HG03159 (cell line): ENCODE measurements around the gene TTC28.
"Not testable (repeated sequence)": the region's sequence is repeated elsewhere in the genome, so short reads cannot be mapped to it uniquely, and the experiment has no call there.

Source experiments
- ATAC-seq: cut with Tn5 transposase; IDR thresholded peaks from one replicate; pipeline ENCODE4 v1.9.1; 2021; ENCODE audit warnings: mild to moderate bottlenecking, moderate library complexity; ENCODE audit not compliant: unreplicated experiment

Gene TTC28

DNA sequence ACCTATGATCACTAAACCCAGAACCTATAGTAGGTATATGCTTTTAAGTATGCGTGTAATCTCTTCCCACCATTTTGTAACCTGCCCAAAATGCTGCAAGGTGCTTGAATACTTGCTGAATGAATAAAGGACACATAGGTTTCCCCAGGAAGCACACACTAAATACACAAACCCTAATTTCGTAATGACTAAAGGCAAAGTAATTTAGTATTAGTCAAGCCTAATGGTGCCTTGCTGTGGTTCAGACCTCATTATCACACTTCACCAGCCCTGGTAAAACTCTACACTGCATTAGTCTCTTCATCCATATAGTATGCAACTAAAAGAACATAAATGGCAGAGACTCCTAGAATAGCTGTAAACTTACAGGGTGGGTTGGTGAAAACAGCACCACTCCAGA, 471.6 kb downstream of the TTC28 start:
- no peak for ATAC-seq

DNA sequence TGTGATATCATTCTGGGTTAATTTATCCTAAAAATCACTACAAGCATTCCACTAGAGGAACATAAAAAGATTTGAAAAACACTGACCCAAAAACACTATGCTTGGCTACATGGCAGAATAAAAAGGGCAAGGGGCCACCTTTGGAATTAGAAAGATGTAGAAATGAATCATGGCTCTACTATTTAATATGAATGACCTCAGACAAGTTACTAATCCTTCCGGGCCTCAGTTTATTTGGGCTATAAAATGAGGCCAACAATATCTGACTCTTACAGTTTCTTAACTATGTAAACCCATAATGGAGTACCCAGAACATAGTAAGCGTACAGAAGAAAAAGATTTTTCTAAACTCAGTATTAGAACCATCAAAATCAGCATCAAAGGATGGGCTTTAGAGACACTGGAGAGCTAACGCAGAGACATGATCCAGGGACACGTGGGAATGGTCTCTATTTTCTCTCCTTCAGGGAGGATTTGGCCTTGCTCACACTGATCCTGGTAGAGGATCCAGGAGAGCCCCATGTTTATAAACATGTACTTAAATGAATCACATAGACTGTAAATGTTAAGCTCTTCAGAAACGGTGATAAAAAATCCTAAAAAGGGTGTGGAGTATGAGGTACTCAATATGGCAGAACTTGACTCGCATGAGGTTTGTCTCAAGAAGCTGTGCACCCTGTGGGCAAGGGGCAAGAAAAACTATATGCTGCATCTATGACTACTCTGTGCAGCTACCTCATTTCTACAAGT, 472.2 kb downstream of the TTC28 start:
- no peak for ATAC-seq

DNA sequence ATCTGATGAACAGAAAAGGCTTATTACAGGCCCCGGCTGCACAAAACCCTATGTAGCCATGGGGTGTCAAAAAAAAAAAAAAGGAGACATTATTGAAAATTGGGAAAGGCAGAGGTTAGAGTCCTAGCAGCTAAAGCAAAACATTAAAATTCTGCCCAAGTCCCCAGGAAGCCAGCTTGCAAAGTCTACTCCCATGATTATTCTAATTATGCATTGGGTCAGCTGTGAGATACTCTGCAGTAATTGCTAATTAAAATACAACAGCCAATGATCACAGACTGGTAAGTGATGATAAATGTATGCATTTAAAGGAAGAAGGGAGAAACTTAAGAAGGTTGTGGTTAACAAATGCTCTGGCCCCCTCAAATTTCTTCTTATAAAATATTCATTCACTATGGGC, 473.7 kb downstream of the TTC28 start:
- no peak for ATAC-seq

DNA sequence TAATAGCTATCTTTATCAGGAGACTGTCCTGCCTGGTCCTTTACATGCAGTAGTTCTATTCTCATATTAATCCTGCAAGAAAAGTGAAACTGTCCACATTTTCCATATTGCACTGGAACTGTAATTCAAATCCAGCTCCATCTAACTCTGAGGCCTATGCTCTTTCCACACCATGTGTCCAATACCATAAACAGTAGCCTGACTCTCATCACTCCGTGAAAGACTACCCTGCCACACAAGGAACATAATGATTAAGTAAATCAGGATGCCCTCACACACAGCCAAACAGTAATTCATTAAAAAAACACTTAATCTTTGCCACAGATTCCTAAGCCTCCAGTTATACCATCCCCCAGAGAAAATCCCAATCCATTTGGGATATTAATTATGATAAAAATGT, 475.3 kb downstream of the TTC28 start:
- no peak for ATAC-seq

DNA sequence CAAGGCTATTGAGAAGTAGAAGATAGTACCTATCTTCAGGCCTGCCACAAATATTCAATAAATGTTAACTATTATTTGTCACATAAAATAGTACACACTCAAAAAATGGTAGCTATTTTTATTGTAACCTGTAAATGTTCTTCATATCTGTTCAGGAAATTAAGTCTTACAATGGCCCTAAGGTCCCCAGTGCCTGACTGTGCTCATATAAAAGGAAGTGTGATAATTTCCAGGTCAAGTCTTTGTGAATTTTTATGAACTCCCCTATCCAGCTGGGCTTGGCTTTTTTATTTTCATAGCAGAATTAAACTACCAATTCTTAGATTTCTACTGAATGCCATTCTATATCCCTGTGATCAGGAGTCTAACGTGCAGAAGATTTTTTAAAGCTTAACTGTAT, 476.4 kb downstream of the TTC28 start:
- ATAC-seq = no peak

GRCh38 chr22:28198692-28199091, 480.9 kb downstream of the TTC28 start:
- no peak for ATAC-seq

GRCh38 chr22:28191571-28191970, 488.1 kb downstream of the TTC28 start:
- not testable (repeated sequence) for ATAC-seq

- no peak for ATAC-seq
Observed at GRCh38 chr22:28188178-28188879, 491.3 kb downstream of the TTC28 start.

GRCh38 chr22:28187612-28188011, 492.0 kb downstream of the TTC28 start:
- no peak for ATAC-seq

GRCh38 chr22:28186641-28187040, 493.0 kb downstream of the TTC28 start:
- no peak for ATAC-seq

GRCh38 chr22:28185130-28185529, 494.5 kb downstream of the TTC28 start:
- ATAC-seq = no peak

DNA sequence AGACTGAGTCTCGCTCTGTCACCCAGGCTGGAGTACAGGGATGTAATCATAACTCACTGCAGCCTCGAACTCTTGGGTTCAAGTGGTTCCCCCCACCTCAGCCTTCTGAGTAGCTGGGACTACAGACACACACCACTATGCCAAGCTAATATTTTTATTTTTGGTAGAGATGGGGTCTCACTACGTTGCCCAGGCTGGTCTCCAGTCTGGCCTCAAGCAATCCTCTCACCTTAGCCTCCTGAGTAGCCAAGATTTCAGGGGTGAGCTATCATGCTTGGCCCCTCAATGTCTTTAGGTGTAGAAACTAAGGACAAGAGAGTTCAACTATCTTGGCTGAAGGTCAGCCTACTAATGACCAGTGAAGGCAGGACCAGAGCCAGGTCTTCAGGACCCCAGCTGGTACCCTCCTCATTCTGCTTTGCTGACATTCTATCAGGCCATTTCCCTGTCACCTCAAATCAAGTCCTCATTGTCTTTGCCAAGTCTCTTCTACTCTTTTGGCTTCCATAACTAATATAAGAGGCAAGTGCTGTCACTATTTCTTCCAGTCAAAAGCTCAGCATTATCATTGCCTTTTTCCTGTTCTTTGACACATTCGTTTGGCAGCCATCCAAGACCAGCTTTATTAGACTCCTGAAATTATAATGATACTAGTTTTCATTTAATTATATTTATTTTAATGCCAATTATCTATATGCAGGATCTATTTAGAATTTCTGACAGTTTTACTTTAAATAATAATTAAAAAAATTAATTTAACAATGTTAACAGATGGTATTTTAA, 496.4 kb downstream of the TTC28 start:
- ATAC-seq = no peak

GRCh38 chr22:28180804-28181731, 498.6 kb downstream of the TTC28 start:
- no peak for ATAC-seq

DNA sequence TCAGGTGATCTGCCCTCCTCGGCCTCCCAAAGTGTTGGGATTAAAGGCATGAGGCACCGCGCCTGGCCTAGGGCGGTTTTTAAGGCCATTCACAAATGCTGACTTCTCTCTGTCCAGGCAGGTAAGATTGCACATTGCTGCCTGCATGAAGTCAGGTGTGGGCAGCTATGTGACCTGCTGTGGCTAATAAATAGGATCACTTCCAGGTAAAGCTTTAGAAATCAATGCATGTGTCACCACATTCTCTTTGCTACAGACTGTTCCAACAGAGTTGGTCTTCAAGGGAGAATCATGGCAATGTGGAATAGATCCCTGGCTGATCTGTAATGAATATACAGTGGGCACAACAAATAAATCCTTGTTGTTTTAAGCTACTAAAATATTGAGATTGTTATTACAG, 500.2 kb downstream of the TTC28 start:
- ATAC-seq = no peak

DNA sequence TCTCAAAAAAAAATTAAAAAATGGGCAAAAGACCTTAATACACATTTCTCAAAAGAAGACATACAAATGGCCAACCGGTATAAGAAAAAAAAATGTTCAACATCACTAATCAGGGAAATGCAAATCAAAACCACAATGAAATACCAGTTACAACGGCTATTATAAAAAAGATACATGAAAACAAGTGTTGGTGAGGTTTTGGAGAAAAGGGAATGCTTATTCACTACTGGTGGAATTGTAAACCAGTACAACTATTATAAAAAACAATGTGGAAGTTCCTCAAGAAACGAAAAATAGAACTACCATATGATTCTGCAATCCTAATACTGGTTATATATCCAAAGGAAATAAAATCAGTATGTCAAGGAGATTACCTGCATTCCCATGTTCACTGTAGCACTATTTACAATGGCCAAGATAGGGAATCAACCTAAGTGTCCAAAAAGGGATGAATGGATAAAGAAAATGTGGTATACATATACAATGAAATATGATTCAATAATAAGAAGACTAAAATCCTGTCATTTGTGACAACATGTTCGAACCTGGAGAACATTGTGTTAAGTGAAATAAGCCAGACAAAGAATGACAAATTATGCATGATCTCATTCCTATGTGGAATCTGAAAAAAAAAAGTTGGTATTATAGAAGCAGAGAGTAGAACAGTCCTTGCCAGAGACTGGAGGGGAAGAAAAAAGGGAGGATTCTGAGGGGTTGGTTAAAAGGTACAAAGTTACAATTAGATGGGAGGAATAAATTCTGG, 503.7 kb downstream of the TTC28 start:
- no peak for ATAC-seq

DNA sequence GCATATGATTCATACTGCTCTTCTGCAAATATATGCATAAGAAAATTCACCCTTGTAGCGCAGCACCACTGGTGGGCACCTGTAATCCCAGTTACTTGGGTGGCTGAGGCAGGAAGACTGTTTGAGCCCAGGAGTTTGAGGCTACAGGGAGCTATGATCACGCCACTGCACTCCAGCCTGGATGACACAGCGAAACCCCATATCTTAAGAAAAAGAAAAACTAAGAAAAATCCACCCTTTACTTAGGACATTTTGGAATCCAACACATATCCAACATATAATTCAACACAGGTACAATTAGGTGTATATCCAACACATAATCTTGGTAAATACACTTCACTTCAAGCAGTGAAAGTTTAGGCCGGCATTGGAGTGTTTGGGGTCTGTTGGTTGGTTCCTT, 505.1 kb downstream of the TTC28 start:
- no peak for ATAC-seq

DNA sequence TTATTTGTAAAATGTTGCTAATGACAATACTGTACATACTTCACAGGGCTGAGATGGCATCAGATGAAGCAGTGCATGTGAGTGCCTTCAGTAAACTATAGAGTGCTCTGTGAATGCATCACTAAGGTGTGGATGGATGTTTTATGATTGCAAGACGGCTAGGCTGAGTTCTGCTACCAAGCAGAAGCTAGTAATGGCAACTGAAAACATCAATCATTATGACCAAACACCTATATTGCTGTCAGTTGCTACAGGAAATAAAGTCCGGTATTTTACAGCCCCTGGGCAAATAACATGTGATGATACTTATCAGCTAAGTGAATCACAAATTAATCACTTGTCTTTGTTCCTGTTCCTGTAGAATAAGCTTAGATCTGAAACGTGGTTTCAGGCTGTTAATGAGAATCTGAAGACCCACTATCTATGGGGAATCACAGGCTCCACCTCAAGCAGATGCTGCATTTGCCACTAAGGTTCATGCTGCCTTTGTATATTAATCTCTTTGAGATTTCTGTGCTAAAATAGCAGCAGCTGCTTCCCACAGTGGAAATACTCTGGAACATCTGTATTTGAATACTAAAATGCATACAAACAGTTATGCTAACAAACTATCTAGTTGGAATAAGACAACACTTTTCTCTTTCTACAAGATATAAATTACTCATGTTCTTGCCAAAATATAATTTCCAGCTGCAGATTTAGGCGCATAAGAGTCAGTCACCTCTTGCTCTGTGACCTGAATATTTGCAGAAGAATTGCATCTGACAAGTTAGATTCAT, 506.6 kb downstream of the TTC28 start:
- ATAC-seq = no peak

DNA sequence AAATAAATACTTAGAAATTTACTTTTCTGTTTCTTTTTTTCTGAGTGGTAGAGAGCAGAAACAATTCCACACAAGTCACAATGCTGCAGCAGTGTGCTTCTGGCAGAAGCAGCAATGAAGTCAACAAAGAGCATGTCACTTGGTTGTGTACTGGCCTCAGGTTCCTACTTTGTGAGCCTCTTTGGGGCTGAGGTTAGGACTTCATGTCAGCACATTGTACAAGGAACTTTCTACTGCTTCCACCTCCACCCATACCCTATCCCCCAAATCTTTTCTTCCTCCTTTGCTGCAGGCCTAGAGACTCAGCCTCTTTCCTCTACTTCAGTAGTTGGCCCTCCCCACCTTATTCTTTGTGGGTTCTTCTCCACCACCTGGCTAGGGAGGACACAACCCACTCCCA, 507.9 kb downstream of the TTC28 start:
- no peak for ATAC-seq

GRCh38 chr22:28171115-28171514, 508.5 kb downstream of the TTC28 start:
- ATAC-seq = no peak
